Gastrocnemius medialis (tissue), 4 donors: ENCODE measurements around the gene GCSH.

Experiments used
- POLR2A ChIP-seq, 2 donors: fragments of 450-650 bp; IDR thresholded peaks; one replicate each; pipeline ENCODE4 v1.6.1; 2017; ENCODE audit warnings: antibody characterized with exemption in 2 of 2, mild to moderate bottlenecking in 2 of 2, moderate library complexity in 2 of 2
- TF ChIP-seq, protein P1 (sequence below), 5 experiments: fragments of 450-650 bp in 3 of 5; fragments of 200-600 bp in 2 of 5; sonication (generic) in 2 of 5; IDR thresholded peaks in 4 of 5; conservative IDR thresholded peaks in 1 of 5; 1 replicate in 4 of 5; 2 replicates in 1 of 5; pipeline ENCODE4 v1.5.1; 2016 to 2019; ENCODE audit warnings: antibody characterized with exemption in 5 of 5, mild to moderate bottlenecking in 3 of 5, moderate library complexity in 3 of 5

DNA sequence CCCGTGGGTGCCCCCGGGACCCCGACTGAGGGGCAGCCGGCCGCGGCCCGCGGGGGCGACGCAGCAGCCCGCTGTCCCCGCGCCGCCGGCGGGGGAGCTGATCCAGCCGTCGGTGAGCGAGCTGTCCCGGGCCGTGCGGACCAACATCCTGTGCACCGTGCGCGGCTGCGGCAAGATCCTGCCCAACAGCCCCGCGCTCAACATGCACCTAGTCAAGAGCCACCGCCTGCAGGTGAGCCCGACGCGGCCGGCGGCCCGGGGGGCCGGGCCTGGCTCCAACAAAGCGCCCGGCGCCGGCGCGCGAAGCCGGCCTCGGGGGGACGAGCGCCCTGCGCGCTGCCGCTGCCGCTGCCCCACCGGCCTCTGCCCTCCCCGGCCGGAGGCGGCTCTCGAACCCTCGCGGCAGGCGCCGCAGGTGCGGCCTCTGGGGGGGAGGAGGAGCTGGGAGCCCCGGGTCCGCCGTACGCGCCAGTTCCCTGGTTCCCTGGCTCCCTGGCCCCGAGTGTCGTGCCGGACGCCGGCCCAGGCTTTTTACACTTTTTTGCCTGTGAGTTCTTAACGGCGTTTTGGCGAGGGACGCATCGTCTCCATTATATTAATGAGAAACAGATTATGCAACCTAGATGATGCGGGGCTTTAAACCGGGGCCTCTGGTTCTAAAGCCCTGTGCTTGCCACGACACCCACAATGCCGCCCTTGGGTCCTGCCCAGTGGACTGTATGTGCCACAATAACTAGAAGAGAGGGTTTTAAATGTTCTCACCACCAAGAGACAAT lies 60.0 kb downstream of the GCSH start:
- TF ChIP-seq, protein P1, sequence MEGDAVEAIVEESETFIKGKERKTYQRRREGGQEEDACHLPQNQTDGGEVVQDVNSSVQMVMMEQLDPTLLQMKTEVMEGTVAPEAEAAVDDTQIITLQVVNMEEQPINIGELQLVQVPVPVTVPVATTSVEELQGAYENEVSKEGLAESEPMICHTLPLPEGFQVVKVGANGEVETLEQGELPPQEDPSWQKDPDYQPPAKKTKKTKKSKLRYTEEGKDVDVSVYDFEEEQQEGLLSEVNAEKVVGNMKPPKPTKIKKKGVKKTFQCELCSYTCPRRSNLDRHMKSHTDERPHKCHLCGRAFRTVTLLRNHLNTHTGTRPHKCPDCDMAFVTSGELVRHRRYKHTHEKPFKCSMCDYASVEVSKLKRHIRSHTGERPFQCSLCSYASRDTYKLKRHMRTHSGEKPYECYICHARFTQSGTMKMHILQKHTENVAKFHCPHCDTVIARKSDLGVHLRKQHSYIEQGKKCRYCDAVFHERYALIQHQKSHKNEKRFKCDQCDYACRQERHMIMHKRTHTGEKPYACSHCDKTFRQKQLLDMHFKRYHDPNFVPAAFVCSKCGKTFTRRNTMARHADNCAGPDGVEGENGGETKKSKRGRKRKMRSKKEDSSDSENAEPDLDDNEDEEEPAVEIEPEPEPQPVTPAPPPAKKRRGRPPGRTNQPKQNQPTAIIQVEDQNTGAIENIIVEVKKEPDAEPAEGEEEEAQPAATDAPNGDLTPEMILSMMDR (IDR thresholded peaks at IDR 0.05 in 4 of 5, conservative IDR thresholded peaks at IDR 0.05 in 1 of 5), result no peak
- no peak for TF ChIP-seq POLR2A (IDR thresholded peaks at IDR 0.05)
